SK-N-SH treated with all-trans-retinoic acid at 6 μM for 48 hours (cell line): ENCODE data around the gene NEU4.

Experiments used
- ATAC-seq: fragments of 200-7000 bp; cut with Tn5 transposase; 3 replicates; pipeline ENCODE4 v1.9.1; 2020; ENCODE audit warnings: mild to moderate bottlenecking, moderate library complexity
- ARNTL ChIP-seq: fragments of 450-650 bp; formaldehyde crosslinking; IDR thresholded peaks from 2 replicates; pipeline ENCODE4 v1.5.0; 2020; ENCODE audit warnings: low read depth, mild to moderate bottlenecking, moderate library complexity, borderline replicate concordance
- BACH2 ChIP-seq: fragments of 250-450 bp; sonication (Bioruptor Pico); IDR thresholded peaks from 2 replicates; pipeline ENCODE4 v1.9.0; 2021; ENCODE audit warnings: mild to moderate bottlenecking, borderline replicate concordance
- CSDC2 ChIP-seq: fragments of 250-450 bp; sonication (Bioruptor Pico); IDR thresholded peaks from 2 replicates; pipeline ENCODE4 v1.5.0; 2020; ENCODE audit warnings: mild to moderate bottlenecking, moderate library complexity
- CSRNP3 ChIP-seq: fragments of 250-450 bp; sonication (Bioruptor Pico); IDR thresholded peaks from 2 replicates; pipeline ENCODE4 v1.5.1; 2021; ENCODE audit warnings: mild to moderate bottlenecking, moderate library complexity
- ESRRG ChIP-seq: fragments of 250-450 bp; sonication (Bioruptor Pico); IDR thresholded peaks from 2 replicates; pipeline ENCODE4 v1.6.1; 2021; ENCODE audit warnings: mild to moderate bottlenecking
- GLIS3 ChIP-seq: fragments of 250-450 bp; sonication (Bioruptor Pico); IDR thresholded peaks from 2 replicates; pipeline ENCODE4 v1.5.0; 2020; ENCODE audit warnings: mild to moderate bottlenecking, moderate library complexity
- ISL1 ChIP-seq: fragments of 250-450 bp; sonication (Bioruptor Pico); IDR thresholded peaks from 2 replicates; pipeline ENCODE4 v2.1.2; 2022; ENCODE audit warnings: mild to moderate bottlenecking, moderate library complexity
- PATZ1 ChIP-seq: fragments of 250-450 bp; sonication (Bioruptor Pico); IDR thresholded peaks from 2 replicates; pipeline ENCODE4 v1.8.0; 2020; ENCODE audit warnings: mild to moderate bottlenecking, moderate library complexity, borderline replicate concordance
- POU6F1 ChIP-seq: fragments of 250-450 bp; sonication (Bioruptor Pico); IDR thresholded peaks from 2 replicates; pipeline ENCODE4 v1.8.0; 2021; ENCODE audit warnings: low read depth, mild to moderate bottlenecking, moderate library complexity, borderline replicate concordance
- PPARA ChIP-seq: fragments of 250-450 bp; sonication (Bioruptor Pico); IDR thresholded peaks from 2 replicates; pipeline ENCODE4 v1.5.0; 2020; ENCODE audit warnings: mild to moderate bottlenecking, borderline replicate concordance
- RARB ChIP-seq: fragments of 250-450 bp; sonication (Bioruptor Pico); IDR thresholded peaks from 2 replicates; pipeline ENCODE4 v1.8.0; 2021; ENCODE audit warnings: mild to moderate bottlenecking, moderate library complexity
- SNAI2 ChIP-seq: fragments of 250-450 bp; sonication (Bioruptor Pico); IDR thresholded peaks from 2 replicates; pipeline ENCODE4 v1.5.0; 2020; ENCODE audit warnings: mild to moderate bottlenecking, moderate library complexity
- TCF4 ChIP-seq: fragments of 250-450 bp; sonication (Bioruptor Pico); IDR thresholded peaks from 2 replicates; pipeline ENCODE4 v1.8.0; 2021; ENCODE audit warnings: mild to moderate bottlenecking, moderate library complexity, borderline replicate concordance
- TOX ChIP-seq: fragments of 250-450 bp; sonication (Bioruptor Pico); IDR thresholded peaks from 2 replicates; pipeline ENCODE4 v1.8.0; 2021; ENCODE audit warnings: mild to moderate bottlenecking, moderate library complexity, borderline replicate concordance
- TSHZ2 ChIP-seq: fragments of 250-450 bp; sonication (Bioruptor Pico); IDR thresholded peaks from 2 replicates; pipeline ENCODE4 v1.5.0; 2020; ENCODE audit warnings: mild to moderate bottlenecking, moderate library complexity
- ZC3H10 ChIP-seq: fragments of 250-450 bp; sonication (Bioruptor Pico); IDR thresholded peaks from 2 replicates; pipeline ENCODE4 v1.5.1; 2021; ENCODE audit warnings: mild to moderate bottlenecking, moderate library complexity
- ZFP30 ChIP-seq: fragments of 450-650 bp; formaldehyde crosslinking; IDR thresholded peaks from 2 replicates; pipeline ENCODE4 v1.5.0; 2022; ENCODE audit warnings: mild to moderate bottlenecking, moderate library complexity
- ZNF565 ChIP-seq: fragments of 450-650 bp; formaldehyde crosslinking; conservative IDR thresholded peaks from 2 replicates; pipeline ENCODE4 v1.5.0; 2020; ENCODE audit warnings: low read depth, mild to moderate bottlenecking, moderate library complexity
- ZNF70 ChIP-seq: fragments of 450-650 bp; formaldehyde crosslinking; IDR thresholded peaks from 2 replicates; pipeline ENCODE4 v1.5.0; 2020; ENCODE audit warnings: mild to moderate bottlenecking, moderate library complexity
- ZNF8 ChIP-seq: fragments of 450-650 bp; formaldehyde crosslinking; IDR thresholded peaks from 2 replicates; pipeline ENCODE4 v1.5.0; 2020; ENCODE audit warnings: mild to moderate bottlenecking, moderate library complexity

Gene NEU4

GRCh38 chr2:241770185-241770935, 38.6 kb upstream of the NEU4 start (continued):
- TF ChIP-seq ISL1 (CRISPR knock-in tag) (no peak), POU6F1 (CRISPR knock-in tag) (no peak), PPARA (CRISPR knock-in tag) (no peak), ESRRG (CRISPR knock-in tag) (no peak), TCF4 (CRISPR knock-in tag) (no peak)

GRCh38 chr2:241770936-241771285, 38.1 kb upstream of the NEU4 start:
- no peak for TF ChIP-seq TSHZ2
- TF ChIP-seq PATZ1: no peak
- TF ChIP-seq ZFP30 (CRISPR knock-in tag): no peak
- TF ChIP-seq PPARA (CRISPR knock-in tag): no peak
- no peak for TF ChIP-seq GLIS3 (CRISPR knock-in tag)
- TF ChIP-seq TCF4 (CRISPR knock-in tag): no peak
- no peak for TF ChIP-seq TOX (CRISPR knock-in tag)
- no peak for TF ChIP-seq ZNF70 (CRISPR knock-in tag)
- TF ChIP-seq ZNF565 (CRISPR knock-in tag): no peak
- TF ChIP-seq CSRNP3 (CRISPR knock-in tag): no peak
- no peak for TF ChIP-seq CSDC2 (CRISPR knock-in tag)
- no peak for TF ChIP-seq ZNF8 (CRISPR knock-in tag)
- no peak for TF ChIP-seq BACH2 (CRISPR knock-in tag)
- ATAC-seq: no peak

GRCh38 chr2:241771286-241772062, 37.5 kb upstream of the NEU4 start:
- ATAC-seq: no peak
- no peak for TF ChIP-seq GLIS3 (CRISPR knock-in tag)
- TF ChIP-seq ZC3H10 (CRISPR knock-in tag): no peak
- TF ChIP-seq SNAI2 (CRISPR knock-in tag): no peak
- TF ChIP-seq TCF4 (CRISPR knock-in tag): no peak
- TF ChIP-seq TOX (CRISPR knock-in tag): no peak
- TF ChIP-seq PATZ1: no peak
- TF ChIP-seq ARNTL (CRISPR knock-in tag): no peak
- no peak for TF ChIP-seq CSDC2 (CRISPR knock-in tag)
- TF ChIP-seq RARB (CRISPR knock-in tag): no peak
- TF ChIP-seq BACH2 (CRISPR knock-in tag): no peak
- TF ChIP-seq ZNF70 (CRISPR knock-in tag): no peak
- TF ChIP-seq ESRRG (CRISPR knock-in tag): no peak
- TF ChIP-seq PPARA (CRISPR knock-in tag): no peak
- no peak for TF ChIP-seq POU6F1 (CRISPR knock-in tag)
- no peak for TF ChIP-seq ZNF565 (CRISPR knock-in tag)
- no peak for TF ChIP-seq CSRNP3 (CRISPR knock-in tag)
- no peak for TF ChIP-seq ISL1 (CRISPR knock-in tag)
